KBM-7 (cell line): ENCODE data around the gene PRAC1.

Experiments used
- DNase-seq: peaks from one replicate; pipeline ENCODE4 v3.0.0-alpha.2; 2015
- in situ Hi-C: fragments of 300-500 bp; cut with MboI; formaldehyde crosslinking; loops from 2 replicates; pipeline ENCODE4 v1.14.3; 2020; ENCODE audit warnings: low sequenced_read_pairs, low pct_unique_long_range_greater_than_20kb, mixed read lengths

Gene PRAC1

DNA sequence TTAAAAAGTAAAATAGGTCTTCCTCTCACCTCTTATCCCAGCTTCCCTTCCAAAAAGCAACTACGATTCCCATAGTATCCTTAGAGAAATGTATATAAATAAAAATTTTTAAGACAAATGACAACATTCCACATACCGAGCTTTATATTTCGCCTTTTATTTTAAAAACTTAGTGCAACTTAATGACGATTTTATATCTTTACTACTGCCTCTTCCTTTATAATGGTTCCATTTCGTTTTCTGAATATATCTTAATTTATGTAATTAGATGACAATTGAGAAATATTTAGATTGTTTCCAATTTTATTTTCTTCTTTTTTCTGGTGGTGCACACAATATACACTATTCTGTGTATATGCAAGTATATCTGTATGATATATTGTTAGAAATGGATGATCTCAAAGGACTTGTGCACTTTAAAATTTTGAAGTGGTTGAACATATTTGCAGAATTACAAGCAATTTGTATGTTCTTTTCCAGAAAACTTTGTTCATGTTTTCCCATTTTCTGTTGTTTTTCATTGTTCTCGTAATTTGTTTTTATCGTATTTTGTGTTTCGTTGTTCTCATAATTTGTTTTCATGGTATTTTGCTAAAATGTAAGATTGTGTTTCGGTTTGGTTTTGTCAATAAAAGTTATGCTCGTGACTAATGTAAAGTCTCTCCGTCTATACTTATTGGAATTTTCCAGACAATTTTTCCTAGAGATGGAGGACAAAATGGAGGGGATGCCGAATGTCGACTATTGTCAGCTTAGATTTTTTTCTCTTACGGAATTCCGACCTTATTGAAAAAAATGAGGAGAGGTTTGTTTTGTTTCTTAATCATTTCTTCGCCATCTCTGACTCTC lies 26.6 kb upstream of the PRAC1 start:
- DNase-seq, result no peak
- in situ Hi-C loops, result no loop called here

DNA sequence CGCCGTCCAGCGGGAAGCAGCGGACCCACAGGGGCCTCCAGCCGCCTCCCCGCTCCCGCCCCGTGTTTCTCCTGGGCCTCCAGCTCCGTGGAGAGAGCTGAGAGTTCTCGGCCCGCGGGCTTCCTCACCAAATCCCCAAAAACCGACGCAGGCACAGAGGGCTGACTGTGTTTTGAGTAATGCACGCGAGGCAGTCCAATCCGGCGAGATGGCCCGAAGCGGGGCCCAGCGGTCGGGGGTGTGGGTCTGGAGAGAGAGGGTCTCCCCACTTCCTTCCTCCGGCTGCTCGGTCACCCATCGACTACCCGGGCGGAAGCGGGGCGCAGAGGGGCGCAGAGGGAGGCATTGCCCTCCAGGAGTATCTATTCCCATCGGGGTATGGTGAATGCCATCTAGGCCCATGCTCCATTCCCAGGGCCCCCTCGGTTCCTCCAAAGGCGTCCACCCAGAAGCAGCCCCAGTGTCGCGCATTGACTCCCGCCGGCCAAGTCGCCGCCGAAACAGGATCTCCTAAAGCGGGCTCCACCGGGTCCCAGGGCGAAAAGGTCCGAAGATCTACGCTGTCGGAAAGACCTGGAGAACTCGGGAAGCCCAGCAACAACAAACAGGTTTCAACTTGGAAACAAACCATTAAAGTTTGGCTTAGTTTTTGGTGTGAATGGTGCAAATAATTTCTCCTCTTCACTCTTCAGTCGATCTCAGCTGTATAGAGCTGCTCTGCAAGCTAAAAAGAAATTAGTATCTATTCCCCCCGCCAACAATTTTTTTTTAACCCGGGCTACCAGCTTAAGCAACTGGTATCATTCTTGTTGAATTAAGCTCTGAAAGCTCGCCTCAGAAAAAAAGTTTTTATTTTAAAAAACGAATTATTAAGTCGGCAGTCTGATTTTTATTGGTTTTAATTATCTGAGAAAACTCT lies 25.4 kb upstream of the PRAC1 start:
- no peak for DNase-seq
- in situ Hi-C loops, result no loop called here

DNA sequence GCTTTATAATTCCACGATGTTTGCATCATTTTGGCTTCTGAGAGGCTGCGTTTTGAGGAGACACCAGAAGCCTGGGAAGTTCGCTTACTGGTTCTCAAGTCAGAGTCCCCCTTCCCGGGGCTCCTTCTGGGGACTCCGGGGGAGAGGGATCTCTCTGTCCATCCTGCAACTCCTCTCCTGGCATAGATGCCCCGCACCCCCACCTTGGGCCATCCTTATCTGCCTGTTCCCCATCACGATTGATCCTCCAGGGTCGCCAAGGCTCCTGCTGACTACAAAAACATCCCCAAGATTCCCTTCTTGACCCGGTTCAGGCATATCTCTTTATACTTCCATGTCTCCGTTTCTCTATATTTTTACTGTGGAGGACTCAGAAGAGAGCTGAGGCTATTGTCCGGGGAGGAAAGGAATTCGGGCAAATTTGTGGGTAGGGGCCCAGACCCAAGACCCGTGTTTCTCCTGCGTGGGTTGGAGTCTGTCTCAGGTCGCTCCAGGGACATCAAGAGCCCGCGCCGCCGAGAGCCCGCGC lies 24.7 kb upstream of the PRAC1 start:
- no peak for DNase-seq
- in situ Hi-C loops, result no loop called here

DNA sequence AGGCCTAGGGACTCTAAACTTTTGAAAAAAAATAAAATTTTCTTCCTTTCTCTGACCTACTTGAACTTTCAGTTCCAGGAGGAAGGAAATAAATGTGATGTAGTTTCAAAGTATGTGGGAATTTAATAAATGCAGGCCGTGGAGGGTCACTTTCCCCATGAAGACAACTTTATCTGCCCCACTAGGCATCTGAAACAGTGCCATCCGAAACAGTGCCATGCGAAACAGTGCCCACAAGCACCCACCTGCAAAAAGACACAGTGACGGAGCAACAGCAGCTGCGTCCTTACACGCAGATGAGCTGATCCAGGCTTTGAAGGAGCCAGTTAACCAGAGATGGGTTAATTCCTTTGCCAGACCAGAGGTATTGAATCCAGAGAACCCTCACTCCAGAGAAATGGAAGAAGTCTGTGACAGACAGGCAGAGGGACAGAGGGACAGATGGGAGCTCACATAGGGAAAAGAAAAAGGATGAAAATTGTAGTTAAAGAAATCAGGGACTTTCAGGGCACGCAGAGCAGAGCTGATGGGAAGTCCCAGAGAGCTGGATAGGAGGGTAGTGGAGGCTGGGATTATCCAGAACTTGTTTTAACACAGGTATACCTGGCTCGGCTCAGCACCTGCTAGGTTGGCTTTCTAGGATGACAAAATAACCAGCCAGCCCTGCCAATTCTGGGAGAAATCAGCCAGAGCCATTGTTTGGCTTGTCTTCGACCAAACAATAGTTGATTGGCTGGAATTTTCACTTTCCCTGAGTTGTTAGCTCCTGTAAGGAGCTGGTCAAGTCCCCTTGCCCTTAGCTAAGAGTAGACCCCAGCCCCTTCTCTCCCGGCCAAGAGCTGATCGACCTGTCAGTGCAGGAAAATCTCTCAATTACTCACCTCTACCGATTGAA lies 23.3 kb upstream of the PRAC1 start:
- in situ Hi-C loops, result no loop called here
- DNase-seq, result no peak

DNA sequence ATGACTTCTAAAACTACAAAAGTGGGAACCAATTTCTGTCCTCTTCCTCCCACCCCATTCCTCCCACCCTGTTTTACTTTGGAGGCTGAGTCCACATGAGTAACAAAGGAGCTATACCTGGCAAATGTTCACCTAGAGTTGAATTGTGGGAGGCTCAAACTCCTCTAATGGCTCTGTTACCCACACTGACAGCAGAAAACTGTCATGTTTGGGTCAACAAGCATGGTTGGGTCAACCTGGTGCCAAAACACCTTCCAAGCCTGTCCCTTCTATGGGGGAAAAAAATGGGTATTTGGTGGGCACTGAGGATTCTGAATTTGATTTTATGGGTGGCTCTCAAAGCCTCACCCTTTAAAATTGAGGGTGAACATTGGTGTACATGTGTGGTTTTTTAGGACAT lies 18.2 kb upstream of the PRAC1 start:
- no peak for DNase-seq
- in situ Hi-C loops, result no loop called here

DNA sequence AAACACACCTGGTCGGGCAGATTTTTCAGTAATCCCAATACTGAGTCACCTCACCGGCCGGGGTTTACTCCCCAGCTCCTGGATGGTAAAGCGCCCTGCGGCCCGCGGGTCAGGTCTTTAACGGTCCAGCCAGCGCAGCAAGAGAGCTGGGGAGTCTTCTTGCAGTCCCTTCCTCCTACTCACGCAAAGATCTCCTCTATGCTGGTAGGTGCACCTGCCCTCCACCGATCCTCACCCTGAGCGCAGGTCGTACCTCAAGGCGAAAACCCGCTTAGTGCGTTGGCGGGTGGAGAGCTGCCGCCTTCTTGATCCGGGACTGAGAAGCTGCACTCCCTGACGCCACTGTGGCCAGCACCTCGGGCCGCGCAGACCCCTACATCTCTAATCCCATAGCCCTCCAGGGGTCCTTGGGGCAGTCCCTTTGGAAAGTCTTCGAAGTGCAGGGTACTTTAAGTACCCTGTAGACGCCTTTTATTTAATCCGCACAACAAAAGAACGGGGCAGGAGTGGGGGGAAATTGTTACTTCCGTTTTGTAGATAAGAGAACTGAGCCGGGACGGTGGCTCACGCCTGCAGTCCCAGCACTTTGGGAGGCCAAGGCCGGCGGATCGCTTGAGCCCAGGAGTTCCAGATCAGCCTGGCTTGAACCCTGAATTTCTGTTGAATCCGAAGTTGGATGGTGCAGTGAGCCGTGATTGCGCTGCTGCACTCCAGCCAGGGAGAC lies 16.6 kb upstream of the PRAC1 start:
- DNase-seq, result no peak
- in situ Hi-C loops, result no loop called here

DNA sequence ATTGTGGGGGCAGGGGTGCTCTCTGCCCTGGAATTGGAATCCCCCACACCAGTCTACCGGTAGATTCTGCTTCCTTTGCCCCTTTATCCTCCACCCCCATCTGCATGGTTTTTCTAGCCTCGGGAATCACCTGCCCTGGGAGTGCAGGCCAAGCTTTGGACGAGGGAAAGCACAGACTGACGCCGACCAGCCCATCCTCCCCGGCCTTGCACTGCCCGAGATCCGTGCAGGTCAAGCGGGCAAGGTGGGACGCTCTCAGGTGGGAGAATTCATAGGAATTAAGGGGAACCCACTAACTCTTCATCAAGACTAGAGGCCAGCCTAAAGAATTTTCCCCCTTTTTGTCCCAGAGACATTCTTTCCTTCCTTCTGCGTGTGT lies 16.1 kb upstream of the PRAC1 start:
- in situ Hi-C loops, result no loop called here
- DNase-seq, result no peak

DNA sequence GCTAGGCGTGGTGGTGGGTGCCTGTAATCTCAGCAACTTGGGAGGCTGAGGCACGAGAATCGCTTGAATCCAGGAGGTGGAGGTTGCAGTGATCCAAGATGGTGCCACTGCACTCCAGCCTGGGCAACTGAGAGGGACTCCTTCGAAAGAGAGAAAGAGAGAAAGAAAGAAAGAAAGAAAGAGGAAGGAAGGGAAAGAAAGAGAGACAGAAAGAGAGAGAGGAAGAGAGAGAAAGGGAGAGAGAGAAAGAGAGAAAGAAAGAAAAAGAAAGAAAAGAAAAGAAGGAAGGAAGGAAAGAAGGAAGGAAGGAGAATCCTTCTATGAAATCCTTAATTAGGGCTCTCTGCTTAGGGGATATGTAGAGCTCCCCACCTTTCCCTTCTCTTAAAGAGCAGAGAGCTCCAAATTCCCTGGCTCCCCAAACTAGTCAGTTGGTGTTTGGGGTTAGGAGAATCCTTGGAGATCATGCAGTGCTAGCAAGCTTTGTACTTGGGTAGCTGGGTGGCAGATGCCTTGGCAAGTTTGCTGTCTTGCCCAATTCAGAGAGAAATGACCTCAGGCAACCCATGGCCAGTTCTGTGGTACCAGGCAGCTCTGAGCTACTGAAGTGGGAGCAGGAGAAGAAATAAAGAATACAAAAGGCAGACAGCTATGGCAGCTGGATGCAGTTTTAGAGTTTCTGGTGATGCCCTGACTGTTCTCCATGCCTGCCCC lies 15.2 kb upstream of the PRAC1 start:
- in situ Hi-C loops, result no loop called here
- DNase-seq, result no peak

DNA sequence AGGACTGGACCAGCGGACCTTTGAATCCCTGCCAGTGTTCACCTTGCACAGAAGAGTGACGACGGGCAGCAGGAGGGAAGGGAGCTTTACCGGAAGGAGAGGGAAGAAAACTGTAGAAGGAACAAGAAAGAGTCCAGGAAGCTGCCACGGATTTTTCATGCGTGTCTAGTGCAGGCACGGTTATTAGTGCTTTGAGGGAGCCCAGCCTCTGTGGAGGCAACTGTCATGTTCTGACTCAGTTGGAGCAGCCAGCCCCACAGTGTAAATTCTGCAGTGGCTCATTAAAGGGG lies 12.7 kb upstream of the PRAC1 start:
- in situ Hi-C loops, result no loop called here
- no peak for DNase-seq

DNA sequence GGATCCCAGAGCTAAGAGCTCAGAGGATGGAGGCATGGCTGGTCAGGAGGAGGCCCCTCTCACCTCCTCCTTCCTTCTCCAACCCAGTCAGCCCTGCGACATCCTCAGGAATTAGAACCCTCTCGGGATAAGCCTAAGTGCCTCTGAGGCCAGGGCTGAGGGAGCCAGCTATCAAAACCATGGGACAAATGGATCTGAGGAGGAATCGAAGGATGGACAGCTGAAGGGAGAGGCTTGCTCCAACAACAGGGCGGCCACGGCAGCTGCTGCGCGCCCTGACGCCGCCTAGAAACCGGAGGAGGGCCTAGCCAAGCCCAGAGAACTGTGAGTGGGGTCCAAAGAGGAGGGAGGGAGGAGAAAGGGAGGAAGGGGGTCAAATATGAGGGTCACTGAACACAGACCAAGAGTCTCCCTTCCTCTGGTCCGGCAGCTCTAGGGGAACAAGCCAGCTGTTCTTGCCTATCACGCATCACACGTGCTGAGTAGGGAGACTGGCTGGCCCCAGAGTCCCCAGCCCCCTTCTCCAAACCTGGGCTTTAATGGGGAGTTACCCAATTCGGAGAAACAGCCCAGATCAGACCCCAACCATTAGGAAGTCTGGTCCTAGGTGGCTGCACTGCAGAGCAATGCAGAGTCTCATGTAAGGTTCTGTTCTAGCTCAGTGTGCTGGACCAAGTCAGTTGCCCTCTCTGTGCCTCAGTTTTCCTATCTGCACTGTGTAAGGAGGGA lies 12.2 kb upstream of the PRAC1 start:
- DNase-seq, result no peak
- in situ Hi-C loops, result no loop called here

DNA sequence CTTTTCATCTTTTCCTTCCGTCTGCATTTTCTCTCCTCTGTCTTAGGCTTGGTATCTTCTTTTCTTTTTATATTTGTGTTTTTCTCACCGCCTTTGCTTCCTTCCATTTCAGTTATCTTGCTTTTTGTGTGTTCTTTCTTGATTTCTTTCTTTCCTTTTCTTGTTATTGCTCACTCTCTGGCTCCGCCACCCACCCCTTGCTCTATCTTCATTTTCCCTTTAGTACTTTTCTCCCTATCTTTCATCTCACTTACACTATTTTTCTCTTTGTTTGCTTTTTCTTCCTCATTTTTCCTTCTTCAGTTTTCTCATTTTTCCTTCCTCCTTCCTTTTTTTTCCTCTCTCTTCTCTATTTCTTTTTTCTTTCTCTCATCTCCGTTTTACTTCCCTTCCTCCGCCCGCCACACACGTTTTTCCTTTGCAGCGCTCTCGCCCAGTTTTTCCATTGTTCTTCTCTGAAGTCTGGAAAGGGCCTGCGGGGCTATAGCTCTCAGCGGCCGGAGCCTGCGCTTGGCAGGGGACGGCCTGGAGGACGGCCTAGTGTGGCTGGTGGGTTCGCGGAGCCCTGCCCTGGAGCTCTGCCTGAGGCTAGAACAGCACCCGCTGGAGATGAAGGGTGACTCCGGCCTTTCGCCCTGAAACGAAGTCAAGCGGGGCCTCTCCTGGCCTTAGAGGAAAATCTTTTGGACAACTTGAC lies 11.5 kb upstream of the PRAC1 start:
- no peak for DNase-seq
- in situ Hi-C loops, result no loop called here

DNA sequence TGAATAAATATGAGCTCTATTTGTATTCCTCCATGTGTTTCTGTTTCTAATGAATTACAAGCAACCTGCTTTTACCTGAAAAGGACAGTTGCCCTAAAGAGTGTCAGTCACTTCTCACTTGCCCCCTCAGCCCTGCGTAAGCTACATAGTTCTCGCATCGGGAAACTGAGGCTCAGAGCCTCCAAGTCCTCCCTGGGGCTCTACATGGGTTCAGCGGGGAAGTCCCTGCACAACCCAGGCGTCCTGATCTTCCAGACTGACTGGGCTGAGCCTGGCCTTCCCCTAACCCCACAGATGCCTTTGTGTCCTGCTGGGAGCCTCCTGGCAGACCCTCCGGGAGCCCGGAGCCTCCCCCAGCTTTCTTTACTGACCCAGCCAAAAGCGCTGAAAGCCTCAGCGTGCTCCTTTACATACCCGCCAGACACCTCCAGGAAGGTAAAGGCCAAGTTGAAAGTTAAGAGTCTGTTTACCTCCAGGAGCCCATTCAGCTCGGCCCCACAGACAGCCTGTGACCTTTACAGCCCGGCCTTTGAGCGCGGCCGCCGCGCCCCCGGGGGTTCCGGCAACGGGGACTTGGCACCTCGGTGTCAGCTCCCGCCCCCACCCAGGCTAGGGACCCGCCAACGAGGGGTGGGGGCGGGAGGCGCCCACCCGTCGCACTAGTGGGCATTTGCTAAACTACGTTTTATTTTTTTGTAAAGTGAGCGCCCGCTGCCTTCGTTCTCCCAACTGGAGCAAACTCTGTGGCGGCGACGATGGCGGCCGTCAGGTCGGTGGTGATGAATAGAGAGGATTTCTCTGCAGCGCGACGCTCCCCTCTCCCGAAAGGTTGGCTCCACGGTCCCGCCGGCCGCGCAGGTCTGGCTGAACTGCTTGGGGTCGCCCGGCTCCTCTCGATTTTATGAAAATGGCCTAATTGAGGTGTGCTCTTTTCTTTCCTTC lies 10.6 kb upstream of the PRAC1 start:
- in situ Hi-C loops, result no loop called here
- no peak for DNase-seq

DNA sequence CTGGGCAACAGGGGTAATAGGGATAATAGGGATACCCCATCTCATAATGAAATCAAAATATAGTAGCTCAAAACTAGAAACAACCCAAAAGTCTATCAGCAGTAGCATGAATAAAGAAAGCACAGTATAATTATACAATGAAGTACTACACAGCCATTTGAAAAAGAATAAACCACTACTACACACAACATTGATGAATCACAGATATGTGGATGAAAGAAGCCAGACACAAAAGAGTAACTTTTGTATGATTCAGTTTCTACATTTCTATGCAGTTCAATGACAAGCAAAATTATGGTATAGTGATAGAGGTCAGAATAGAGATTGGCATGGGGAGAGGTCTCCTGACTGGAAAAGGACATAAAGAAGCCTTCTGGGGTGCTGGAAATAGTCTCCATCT lies 9.0 kb upstream of the PRAC1 start:
- in situ Hi-C loops, result no loop called here
- DNase-seq, result no peak

DNA sequence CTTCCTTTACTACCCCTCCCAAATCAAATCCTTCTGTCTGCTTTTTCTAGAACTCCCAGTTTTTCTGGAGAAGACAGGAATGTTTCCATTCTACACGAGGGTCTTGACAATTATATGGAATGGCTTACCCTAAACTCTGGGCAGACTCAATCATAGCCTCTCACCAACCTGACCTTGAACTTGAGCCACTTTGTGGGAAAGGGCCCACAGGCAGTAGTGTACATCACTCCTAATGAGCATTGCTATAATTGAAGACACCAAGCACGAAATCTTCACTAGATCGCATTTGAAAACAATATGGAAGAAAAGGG lies 7.9 kb upstream of the PRAC1 start:
- in situ Hi-C loops, result no loop called here

DNA sequence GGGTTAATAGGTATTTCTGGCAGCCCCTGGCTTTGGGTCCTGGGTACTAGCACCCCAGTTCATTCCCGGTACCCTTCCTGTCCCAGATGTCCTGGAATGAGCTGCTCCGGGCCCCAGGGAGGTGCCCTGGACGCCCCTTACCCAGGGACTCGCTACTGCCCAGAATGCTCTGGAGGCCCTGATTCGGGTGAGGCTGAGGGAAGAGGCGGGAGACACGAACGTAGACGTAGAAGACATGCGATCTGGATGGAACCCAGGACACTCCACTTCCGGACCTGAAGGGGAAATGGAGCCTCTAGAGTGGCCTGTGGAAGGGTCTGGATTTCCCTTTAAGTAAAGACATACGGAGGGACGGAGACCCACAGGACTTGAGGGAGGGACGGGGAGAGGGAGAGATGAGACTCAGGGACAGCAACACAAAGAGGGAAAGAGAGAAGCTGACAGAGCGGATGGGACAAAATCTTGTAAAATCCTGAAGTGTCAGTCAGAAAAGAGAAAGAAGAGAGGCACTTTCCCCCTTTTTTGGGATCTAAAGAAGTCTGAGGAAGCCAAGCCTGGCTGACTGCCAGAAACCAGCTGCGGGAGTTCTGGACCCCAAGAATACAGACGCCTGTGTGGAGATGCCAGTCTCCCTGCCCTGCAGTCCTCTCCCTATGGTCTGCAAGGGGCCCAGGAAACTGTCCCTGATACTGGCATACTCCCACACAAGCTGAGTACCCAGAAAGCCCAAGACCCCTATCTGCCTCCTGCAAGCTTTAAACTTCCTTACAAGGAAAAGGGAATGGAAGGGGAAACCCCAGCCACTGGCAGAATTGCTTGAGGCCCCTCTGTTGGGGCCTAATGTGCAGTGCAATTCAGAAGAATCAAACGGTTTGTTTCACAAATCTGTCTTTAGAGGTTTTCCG lies 7.3 kb upstream of the PRAC1 start:
- in situ Hi-C loops, result no loop called here

More for the DNA sequence above, 7.9 kb upstream of the PRAC1 start:
- no peak for DNase-seq

More for the DNA sequence above, 7.3 kb upstream of the PRAC1 start:
- no peak for DNase-seq
